IPS DF 6.9 (cell line): ENCODE measurements around the gene ROMO1.

ENCODE experiments used
- DNase-seq: peaks from one replicate; pipeline ENCODE4 v3.0.0-alpha.2; 2013; ENCODE audit warnings: low read depth, low spot score
- H3K27ac ChIP-seq: one replicate; pipeline ENCODE4 v1.5.1; 2013; ENCODE audit warnings: low read length, control low read depth
- H3K27me3 ChIP-seq: 2 replicates; pipeline ENCODE4 v1.6.1; 2013; ENCODE audit warnings: mild to moderate bottlenecking, low read length; ENCODE audit not compliant: control insufficient read depth, insufficient read depth
- H3K36me3 ChIP-seq: 2 replicates; pipeline ENCODE4 v1.6.1; 2013; ENCODE audit warnings: low read length; ENCODE audit not compliant: control insufficient read depth, insufficient read depth
- H3K4me1 ChIP-seq: 2 replicates; pipeline ENCODE4 v1.6.1; 2013; ENCODE audit warnings: low read length; ENCODE audit not compliant: control insufficient read depth, insufficient read depth
- H3K4me3 ChIP-seq: 2 replicates; pipeline ENCODE4 v1.5.1; 2013; ENCODE audit warnings: mild to moderate bottlenecking, low read length
- H3K9me3 ChIP-seq: 2 replicates; pipeline ENCODE4 v1.6.1; 2013; ENCODE audit warnings: low read length, inconsistent platforms; ENCODE audit not compliant: control insufficient read depth, insufficient read depth
- WGBS: extraction: QIAGEN DNeasy Blood & Tissue Kit; methylation state at CpG from one replicate; pipeline ENCODE4 v1.1.7; 2013; ENCODE audit warnings: mixed read lengths, missing lambda C conversion rate; ENCODE audit not compliant: insufficient read length, insufficient coverage; 5-methylcytosine and 5-hydroxymethylcytosine counted together

ROMO1 gene

DNA sequence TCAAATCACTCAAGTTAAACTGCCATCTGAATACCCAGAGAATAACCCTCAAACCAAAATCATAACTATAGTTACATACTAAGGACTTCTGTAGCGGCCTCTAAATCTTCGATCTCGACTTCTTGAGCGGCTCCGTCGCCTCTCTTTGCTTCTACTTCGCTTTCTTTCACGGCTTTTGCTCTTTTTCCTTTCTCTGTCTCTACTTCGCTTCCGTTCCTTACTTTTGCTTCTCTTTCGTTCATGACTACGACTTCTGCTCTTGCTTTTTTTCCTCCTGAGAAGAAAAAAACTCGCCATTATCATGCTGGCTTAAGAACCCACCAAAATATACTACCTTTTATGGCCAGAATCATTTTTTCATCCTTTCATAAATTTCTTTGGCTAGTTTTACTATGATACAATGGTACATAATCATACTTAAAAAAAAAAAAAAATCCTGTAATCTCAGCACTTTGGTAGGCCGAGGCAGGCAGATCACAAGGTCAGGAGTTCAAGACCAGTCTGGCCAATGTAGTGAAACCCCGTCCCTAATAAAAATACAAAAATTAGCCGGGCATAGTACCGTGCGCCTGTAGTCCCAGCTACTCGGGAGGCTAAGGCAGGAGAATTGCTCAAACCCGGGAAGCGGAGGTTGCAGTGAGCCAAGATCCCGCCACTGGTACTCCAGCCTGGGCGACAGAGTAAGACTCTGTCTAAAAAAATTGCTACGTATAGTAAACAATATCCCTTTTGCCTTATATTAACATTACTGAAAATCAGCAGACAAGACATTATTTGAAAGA lies 32.8 kb downstream of the ROMO1 start:
- Histone ChIP-seq H3K4me3 (no peak overlapping the region), H3K9me3 (no peaks in the 10 kb centered on the region), H3K4me1 (no peaks in the 10 kb centered on the region), H3K36me3 (peaks cover 35% of the 10 kb centered on the region), H3K27ac (no peak overlapping the region), H3K27me3 (no peaks in the 10 kb centered on the region)
- no peak for DNase-seq
- no CpG with 5 or more reads among the region's 24 CpGs for WGBS

DNA sequence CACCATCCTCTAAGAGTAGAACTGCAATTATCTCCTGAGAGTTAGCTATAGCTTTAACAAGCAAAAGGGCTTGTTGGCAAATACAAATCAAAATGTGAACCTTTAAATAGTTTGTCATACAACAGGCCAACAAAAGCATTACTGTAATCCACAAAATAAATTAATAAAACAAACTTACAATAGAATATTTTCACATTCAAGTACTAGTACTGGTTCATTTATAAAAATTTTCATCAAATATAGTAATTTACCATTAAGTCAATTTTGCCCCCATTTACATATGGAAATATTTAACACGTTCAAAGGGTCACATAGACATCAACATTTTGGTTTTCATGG lies 33.4 kb downstream of the ROMO1 start:
- Histone ChIP-seq H3K9me3 (no peaks in the 10 kb centered on the region), H3K27me3 (no peaks in the 10 kb centered on the region), H3K4me3 (no peak overlapping the region), H3K4me1 (no peaks in the 10 kb centered on the region), H3K36me3 (peaks cover 32% of the 10 kb centered on the region), H3K27ac (no peak overlapping the region)
- no peak for DNase-seq
- no CpG with 5 or more reads among the region's 1 CpG for WGBS

DNA sequence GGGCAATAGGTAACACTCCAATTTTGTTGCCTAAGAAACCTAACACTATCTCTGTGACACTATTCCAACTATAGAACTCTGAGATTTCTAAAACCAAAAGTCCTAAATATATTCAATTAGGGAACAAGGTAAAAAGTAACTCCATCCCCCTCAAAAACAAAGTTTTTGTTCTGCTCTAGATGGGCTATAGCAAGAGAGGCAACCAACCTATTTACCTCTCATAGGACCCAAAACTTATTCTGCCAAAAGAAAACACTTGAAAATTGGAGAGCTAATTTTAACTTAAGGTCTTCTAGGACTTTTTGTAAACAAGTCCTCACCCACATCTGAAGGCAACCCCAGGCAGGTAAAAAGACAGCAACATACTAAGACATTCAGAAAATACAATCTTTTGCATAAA lies 35.2 kb downstream of the ROMO1 start:
- Histone ChIP-seq H3K4me1 (no peaks in the 10 kb centered on the region), H3K27me3 (no peaks in the 10 kb centered on the region), H3K27ac (no peak overlapping the region), H3K9me3 (no peaks in the 10 kb centered on the region), H3K36me3 (peaks cover 32% of the 10 kb centered on the region; the same call in 1 of the 2 replicates), H3K4me3 (no peak overlapping the region)
- no peak for DNase-seq

DNA sequence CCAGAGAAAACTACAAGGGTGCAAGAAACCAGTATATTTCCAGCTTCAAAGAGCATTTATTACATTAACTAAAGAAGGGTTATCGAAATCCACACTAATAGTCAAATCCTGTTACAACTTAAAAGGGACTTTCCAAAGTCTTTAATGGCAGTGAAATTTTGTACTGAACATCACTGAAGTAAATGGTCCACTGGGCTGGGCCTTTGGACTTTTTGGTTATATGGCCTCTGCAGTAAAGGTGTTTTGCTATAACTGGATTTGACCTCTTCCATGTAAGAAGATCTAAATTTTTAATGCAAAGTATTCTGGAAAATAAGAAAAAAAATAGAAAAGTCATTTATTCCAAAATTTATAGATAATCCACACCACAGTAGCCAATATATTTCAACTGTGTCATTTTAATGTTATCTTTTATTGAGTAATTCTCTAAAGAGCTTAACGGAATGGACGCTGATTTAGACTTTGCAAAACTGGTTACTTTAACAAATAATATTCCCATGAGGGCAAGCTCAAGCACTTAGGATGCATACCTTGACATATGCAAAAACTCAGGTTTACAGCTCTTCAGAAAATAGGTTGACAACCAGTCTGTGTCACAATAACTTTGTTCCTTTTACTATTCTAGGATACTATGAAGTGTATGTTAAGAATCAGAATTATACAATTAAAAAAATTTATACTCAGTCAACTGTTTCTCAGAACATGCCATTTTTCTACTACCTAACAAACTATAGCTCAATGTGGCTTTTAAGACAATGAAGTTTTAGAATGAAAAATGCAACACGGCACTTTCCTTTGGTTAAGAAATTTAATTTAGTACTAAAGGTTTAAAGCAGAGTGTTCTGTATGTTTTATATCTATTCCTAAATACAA lies 35.8 kb downstream of the ROMO1 start:
- Histone ChIP-seq H3K4me3 (no peak overlapping the region), H3K36me3 (peaks cover 30% of the 10 kb centered on the region; the same call in 1 of the 2 replicates), H3K27me3 (no peaks in the 10 kb centered on the region), H3K9me3 (no peaks in the 10 kb centered on the region), H3K27ac (no peak overlapping the region), H3K4me1 (no peaks in the 10 kb centered on the region)
- DNase-seq: no peak
- no CpG with 5 or more reads among the region's 4 CpGs for WGBS

DNA sequence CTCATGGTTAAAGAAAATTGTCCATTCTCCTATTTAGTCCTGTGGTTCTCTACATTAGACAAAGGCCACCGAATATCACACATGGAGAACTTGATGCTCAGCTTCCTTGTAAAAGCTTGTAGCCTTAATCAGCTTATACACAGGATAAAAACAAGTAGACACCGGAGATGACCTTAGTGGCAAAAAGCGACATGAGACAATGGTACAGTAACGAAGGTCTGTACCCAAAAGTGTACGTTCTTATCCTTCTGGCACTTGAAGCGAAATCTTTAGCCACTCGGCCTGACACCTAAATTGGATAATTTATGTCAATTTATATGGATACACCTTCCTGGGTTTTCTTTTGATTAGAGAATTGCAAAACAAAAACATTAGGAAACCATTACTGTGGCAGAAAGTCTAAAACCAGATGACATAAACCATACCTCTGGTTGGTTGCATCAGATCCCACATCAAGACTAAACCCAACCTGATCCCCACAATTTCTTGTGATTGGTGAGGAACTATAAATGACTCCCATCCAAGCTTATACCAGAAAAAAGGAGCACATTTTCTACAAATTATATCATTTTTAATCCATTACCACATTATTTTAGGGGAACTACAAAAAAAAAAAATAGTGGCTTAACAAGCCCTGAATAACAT lies 36.7 kb downstream of the ROMO1 start:
- DNase-seq: no peak
- Histone ChIP-seq H3K36me3 (peaks cover 30% of the 10 kb centered on the region; the same call in 1 of the 2 replicates), H3K9me3 (no peaks in the 10 kb centered on the region), H3K4me3 (no peak overlapping the region), H3K4me1 (no peaks in the 10 kb centered on the region), H3K27me3 (no peaks in the 10 kb centered on the region), H3K27ac (no peak overlapping the region)
- no CpG with 5 or more reads among the region's 7 CpGs for WGBS

DNA sequence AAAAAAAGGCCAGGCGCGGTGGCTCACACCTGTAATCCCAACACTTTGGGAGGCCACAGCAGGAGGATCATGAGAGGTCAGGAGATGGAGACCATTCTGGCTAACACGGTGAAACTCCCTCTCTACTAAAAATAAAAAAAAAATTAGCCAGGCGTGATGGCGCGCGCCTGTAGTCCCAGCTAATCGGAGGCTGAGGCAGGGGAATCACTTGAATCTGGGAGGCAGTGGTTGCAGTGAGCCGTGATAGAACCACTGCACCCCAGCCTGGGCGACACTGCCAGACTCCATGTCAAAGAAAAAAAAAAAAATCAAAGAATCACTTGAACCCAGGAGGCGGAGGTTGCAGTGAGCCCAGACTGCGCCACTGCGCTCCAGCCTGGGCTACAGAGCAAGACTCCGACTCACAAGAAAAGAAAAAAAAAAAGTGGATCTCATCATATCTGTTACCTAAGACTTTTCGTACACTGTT lies 38.7 kb downstream of the ROMO1 start:
- DNase-seq: no peak
- Histone ChIP-seq H3K27me3 (no peaks in the 10 kb centered on the region), H3K36me3 (peaks cover 24% of the 10 kb centered on the region; the same call in 1 of the 2 replicates), H3K9me3 (no peaks in the 10 kb centered on the region), H3K4me3 (no peak overlapping the region), H3K4me1 (no peaks in the 10 kb centered on the region), H3K27ac (no peak overlapping the region)
- WGBS: no CpG with 5 or more reads among the region's 15 CpGs

DNA sequence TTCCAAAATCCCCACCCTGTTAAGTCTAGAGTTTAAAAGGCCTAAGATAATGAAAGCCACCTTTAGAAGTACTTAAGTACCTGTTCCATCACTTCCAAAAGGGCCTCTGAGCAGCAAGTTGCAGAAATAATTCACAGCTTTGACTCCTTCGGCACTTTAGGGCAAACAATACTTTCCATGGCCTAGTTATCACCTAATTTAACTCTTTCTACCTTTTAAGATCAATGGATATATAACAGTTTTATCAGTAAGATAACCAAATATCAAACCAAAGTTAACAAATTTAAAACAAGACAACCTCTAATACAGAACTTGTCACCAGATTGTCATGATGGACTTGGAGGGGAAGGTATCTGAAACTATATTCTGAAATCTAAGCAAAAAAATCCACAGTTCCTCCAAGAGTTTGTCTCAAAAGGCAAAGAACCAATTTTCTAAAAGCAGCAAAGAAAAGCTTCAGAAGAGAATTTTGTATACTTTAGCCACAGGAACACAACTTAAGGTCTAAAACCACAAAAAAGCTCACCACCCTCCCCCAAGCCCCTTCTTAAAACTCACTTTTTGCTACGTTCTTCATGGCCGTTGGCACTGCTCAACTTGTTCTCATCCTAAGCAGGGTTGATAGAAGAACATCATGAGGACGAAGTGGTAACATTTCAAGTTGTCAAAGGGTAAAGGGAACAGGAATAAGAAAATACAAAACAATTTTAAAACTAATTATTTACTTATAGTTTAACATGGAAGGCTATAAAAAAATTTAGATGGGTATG lies 39.4 kb downstream of the ROMO1 start:
- Histone ChIP-seq H3K4me1 (no peaks in the 10 kb centered on the region), H3K27ac (no peak overlapping the region), H3K36me3 (peaks cover 21% of the 10 kb centered on the region; the same call in 1 of the 2 replicates), H3K4me3 (no peak overlapping the region), H3K27me3 (no peaks in the 10 kb centered on the region), H3K9me3 (no peaks in the 10 kb centered on the region)
- WGBS: no CpG with 5 or more reads among the region's 4 CpGs
- DNase-seq: no peak

DNA sequence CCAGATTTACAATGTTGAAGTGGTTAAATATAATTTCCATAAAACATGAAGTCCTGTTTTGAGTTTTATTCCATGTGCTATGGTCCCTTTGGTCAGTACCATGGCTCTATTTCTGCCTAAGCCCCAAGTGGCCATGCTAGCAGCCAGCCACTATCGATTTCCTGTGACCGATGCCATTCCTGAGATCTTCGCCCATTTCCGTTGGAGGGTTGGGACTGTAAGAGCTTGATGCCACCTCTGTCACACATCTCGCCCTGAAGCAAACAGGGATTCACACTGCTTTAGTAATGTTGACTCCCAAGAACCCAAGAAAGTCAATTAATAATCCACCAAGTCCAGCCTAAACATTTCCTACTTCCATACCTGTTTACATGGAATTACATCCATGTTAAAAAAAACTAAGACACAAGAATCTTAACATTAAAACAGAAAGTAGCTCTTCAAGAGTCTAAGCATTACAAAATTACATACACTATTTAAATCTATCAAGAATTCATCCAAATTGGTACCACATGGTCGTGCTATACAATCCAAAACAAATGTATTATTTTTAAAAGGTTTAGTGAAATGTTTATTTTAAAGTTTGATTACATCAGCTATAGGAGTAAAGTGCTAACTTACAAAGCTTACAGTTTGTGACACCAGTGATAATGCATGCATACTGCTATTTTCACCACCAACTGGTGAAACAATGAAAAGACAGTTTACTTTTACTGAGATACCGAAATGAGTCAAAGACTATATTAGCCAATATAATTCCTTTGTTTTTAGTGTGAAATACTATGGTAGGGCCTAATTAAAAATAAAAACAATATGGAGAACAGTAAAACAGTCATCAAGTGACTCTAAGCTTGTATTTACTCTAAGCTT lies 40.3 kb downstream of the ROMO1 start:
- WGBS: 100% methylated on average over 1 of the region's 7 CpGs
- H3K4me3 ChIP-seq: no peak overlapping the region
- H3K9me3 ChIP-seq: no peaks in the 10 kb centered on the region
- no peak for DNase-seq
- no peak overlapping the region for H3K27ac ChIP-seq
- H3K27me3 ChIP-seq: no peaks in the 10 kb centered on the region
- no peaks in the 10 kb centered on the region for H3K4me1 ChIP-seq
- peaks cover 16% of the 10 kb centered on the region; the same call in 1 of the 2 replicates for H3K36me3 ChIP-seq

DNA sequence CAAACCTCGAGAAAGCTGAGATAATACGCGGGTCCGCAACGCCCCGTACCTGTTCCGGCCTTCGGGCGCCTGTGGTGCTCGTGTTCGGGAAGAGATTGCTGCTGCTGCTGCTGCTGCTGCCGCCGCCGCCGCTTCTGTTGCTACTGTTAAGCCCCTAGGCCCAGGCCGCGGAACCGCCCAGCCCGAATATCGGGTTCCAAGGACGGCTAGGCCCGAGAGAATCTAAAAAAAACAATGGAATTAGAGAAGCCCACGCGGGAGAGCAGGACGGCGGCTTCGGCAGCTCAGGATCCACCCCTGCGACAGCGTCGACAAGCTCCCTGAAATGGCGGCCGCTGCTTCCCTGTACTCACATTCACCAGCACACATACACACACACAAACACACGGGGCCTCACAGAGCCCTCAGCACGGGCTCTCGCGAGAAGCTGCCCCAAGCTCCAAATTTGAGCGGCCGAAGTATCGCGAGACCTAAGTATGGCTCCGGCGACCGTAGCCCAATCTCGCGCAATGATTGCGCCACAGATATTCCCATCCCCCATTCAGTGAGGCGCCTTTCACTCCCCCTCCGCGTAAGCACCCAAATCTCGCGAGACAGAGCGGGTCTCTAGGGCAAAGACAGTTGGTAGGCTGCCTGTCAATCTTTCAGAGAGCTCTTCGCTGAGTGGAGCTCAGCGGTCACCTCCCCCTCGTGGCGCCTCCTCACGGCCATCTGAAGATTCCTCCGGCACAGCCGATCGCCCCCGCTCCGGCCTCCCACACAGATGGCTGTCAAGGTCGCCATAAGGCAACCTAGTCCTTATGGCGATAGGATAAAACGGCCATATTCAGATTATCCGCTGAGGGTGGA lies 42.9 kb downstream of the ROMO1 start, which contains the start of gene RBM39:
Gene RBM39 (minus strand): TSS at position 369 of the 849 bp plus-strand sequence. CDS start 1,386 bp downstream, outside the sequence.
- Histone ChIP-seq H3K4me3 (peak within 1 kb of the TSS; percentile 73), H3K36me3 (peaks cover 10% of the 10 kb centered on the region; the same call in 1 of the 2 replicates), H3K4me1 (no peaks in the 10 kb centered on the region), H3K27me3 (no peaks in the 10 kb centered on the region), H3K9me3 (no peaks in the 10 kb centered on the region), H3K27ac (no peak within 1 kb of the TSS)
- DNase-seq: peak; percentile 100
- no CpG with 5 or more reads among the region's 66 CpGs for WGBS
